HG02623 (cell line): ENCODE results near the gene TMEM203.

Experiments
- ATAC-seq: cut with Tn5 transposase; IDR thresholded peaks from one replicate; pipeline ENCODE4 v1.9.1; 2021; ENCODE audit warnings: moderate library complexity; ENCODE audit not compliant: unreplicated experiment

The TMEM203 gene

GRCh38 chr9:137167747-137168572 lies 37.5 kb downstream of the TMEM203 start:
- ATAC-seq = no peak

GRCh38 chr9:137167277-137167746 lies 38.1 kb downstream of the TMEM203 start:
- no peak for ATAC-seq

- no peak for ATAC-seq
These were observed 38.8 kb downstream of the TMEM203 start for GRCh38 chr9:137166380-137167229.

GRCh38 chr9:137165250-137165836 lies 40.1 kb downstream of the TMEM203 start:
- no peak for ATAC-seq

- ATAC-seq = no peak
These were observed 40.8 kb downstream of the TMEM203 start for GRCh38 chr9:137164370-137165249.

GRCh38 chr9:137163805-137164204 lies 41.6 kb downstream of the TMEM203 start:
- no peak for ATAC-seq

GRCh38 chr9:137163365-137163715 lies 42.1 kb downstream of the TMEM203 start:
- no peak for ATAC-seq

- no peak for ATAC-seq
These were observed 42.7 kb downstream of the TMEM203 start for GRCh38 chr9:137162505-137163364.

- ATAC-seq = no peak
These were observed 43.6 kb downstream of the TMEM203 start for GRCh38 chr9:137161558-137162486.

- ATAC-seq = no peak
These were observed 44.5 kb downstream of the TMEM203 start for GRCh38 chr9:137160716-137161557.

- ATAC-seq = no peak
These were observed 45.4 kb downstream of the TMEM203 start for GRCh38 chr9:137160054-137160425.

GRCh38 chr9:137159105-137160053 lies 46.1 kb downstream of the TMEM203 start:
- no peak for ATAC-seq

- no peak for ATAC-seq
These were observed 46.8 kb downstream of the TMEM203 start for GRCh38 chr9:137158625-137159024.

GRCh38 chr9:137157618-137158415 lies 47.6 kb downstream of the TMEM203 start:
- no peak for ATAC-seq

- no peak for ATAC-seq
These were observed 48.7 kb downstream of the TMEM203 start for GRCh38 chr9:137156567-137157375.
